DND-41 (cell line): ENCODE results near the gene USP34.

ENCODE experiments used
- EZH2 ChIP-seq: IDR thresholded peaks from 3 replicates; pipeline ENCODE4 v1.6.1; 2012; ENCODE audit warnings: borderline replicate concordance, low read depth, mild to moderate bottlenecking, moderate library complexity, low read length, inconsistent platforms; ENCODE audit not compliant: severe bottlenecking
- TF ChIP-seq, protein P1 (sequence below): IDR thresholded peaks from 2 replicates; pipeline ENCODE4 v1.5.1; 2012; ENCODE audit warnings: borderline replicate concordance, low read length, moderate library complexity, mild to moderate bottlenecking; ENCODE audit not compliant: poor library complexity, severe bottlenecking; ENCODE audit errors: extremely low read depth

DNA sequence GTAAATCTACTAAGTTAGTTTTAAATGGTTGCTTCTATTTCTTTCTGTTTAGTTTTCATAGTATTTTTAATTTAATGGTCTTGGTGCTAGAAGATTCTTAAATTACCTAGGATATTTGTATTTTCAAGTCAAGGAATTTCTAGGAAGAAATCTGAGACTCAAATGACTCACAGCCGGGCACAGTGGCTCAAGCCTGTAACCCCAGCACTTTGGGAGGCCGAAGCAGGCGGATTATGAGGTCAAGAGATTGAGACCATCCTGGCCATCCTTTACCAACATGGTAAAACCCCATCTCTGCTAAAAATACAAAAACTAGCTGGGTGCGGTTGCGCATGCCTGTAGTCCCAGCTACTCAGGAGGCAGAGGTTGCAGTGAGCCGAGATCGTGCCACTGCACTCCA lies 213.4 kb downstream of the USP34 start:
- TF ChIP-seq, protein P1, sequence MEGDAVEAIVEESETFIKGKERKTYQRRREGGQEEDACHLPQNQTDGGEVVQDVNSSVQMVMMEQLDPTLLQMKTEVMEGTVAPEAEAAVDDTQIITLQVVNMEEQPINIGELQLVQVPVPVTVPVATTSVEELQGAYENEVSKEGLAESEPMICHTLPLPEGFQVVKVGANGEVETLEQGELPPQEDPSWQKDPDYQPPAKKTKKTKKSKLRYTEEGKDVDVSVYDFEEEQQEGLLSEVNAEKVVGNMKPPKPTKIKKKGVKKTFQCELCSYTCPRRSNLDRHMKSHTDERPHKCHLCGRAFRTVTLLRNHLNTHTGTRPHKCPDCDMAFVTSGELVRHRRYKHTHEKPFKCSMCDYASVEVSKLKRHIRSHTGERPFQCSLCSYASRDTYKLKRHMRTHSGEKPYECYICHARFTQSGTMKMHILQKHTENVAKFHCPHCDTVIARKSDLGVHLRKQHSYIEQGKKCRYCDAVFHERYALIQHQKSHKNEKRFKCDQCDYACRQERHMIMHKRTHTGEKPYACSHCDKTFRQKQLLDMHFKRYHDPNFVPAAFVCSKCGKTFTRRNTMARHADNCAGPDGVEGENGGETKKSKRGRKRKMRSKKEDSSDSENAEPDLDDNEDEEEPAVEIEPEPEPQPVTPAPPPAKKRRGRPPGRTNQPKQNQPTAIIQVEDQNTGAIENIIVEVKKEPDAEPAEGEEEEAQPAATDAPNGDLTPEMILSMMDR = no peak
- no peak for TF ChIP-seq EZH2
